Endothelial cell (in vitro differentiated cells): ENCODE measurements around the gene GALNT18. TPM values are rescaled to one million over a fixed set of nuclear protein-coding genes. Genes with fewer than 3 reads are reported as not detected.

ENCODE experiments used
- DNase-seq: peaks from one replicate; pipeline ENCODE4 v3.0.0; 2021; ENCODE audit warnings: low spot score
- H3K27ac Mint-ChIP-seq: one replicate; pipeline ENCODE4 v1.8.0; 2021; ENCODE audit warnings: mixed read lengths, inconsistent platforms; ENCODE audit not compliant: unreplicated experiment
- H3K27me3 Mint-ChIP-seq: one replicate; pipeline ENCODE4 v1.8.0; 2021; ENCODE audit warnings: mild to moderate bottlenecking, moderate library complexity, mixed read lengths, inconsistent platforms; ENCODE audit not compliant: unreplicated experiment
- H3K36me3 Mint-ChIP-seq: one replicate; pipeline ENCODE4 v1.8.0; 2021; ENCODE audit warnings: mild to moderate bottlenecking, low read depth, mixed read lengths, inconsistent platforms; ENCODE audit not compliant: unreplicated experiment
- H3K4me1 Mint-ChIP-seq: one replicate; pipeline ENCODE4 v1.8.0; 2021; ENCODE audit warnings: mild to moderate bottlenecking, mixed read lengths, inconsistent platforms; ENCODE audit not compliant: unreplicated experiment
- H3K4me3 Mint-ChIP-seq: one replicate; pipeline ENCODE4 v1.8.0; 2021; ENCODE audit warnings: mild to moderate bottlenecking, mixed read lengths, inconsistent platforms; ENCODE audit not compliant: unreplicated experiment
- H3K9me3 Mint-ChIP-seq: one replicate; pipeline ENCODE4 v1.8.0; 2021; ENCODE audit warnings: mixed read lengths, inconsistent platforms; ENCODE audit not compliant: unreplicated experiment
- CTCF ChIP-seq: fragments of 200-600 bp; sonication (generic); IDR thresholded peaks from one replicate; pipeline ENCODE4 v1.5.0; 2021; ENCODE audit warnings: antibody characterized with exemption; ENCODE audit not compliant: unreplicated experiment
- total RNA-seq: library from RNA; stranded (reverse); fragmentation: NEBNext Ultra II Directional; extraction: Animal tissue kit (Norgen Biotek cat#: 25700); gene quantifications from one replicate; pipeline ENCODE4 v1.2.1, GENCODE V29; 2021; ENCODE audit not compliant: unreplicated experiment

GALNT18 gene
- total RNA-seq, 1 donor from 2014 or later = 87.6 TPM

- H3K27ac Mint-ChIP-seq = no peak overlapping the region
- H3K27me3 Mint-ChIP-seq = peaks cover 5% of the 10 kb centered on the region
- no peak overlapping the region for H3K4me3 Mint-ChIP-seq
- DNase-seq = no peak
- no peaks in the 10 kb centered on the region for H3K9me3 Mint-ChIP-seq
- peaks cover 1% of the 10 kb centered on the region for H3K4me1 Mint-ChIP-seq
- peaks cover 42% of the 10 kb centered on the region for H3K36me3 Mint-ChIP-seq
- no peak for TF ChIP-seq CTCF
Measured at GRCh38 chr11:11345099-11345498, 276.7 kb downstream of the GALNT18 start.

GRCh38 chr11:11344045-11344444 is 277.8 kb downstream of the GALNT18 start:
- H3K27ac Mint-ChIP-seq = no peak overlapping the region
- H3K9me3 Mint-ChIP-seq = no peaks in the 10 kb centered on the region
- H3K36me3 Mint-ChIP-seq = peaks cover 44% of the 10 kb centered on the region
- no peaks in the 10 kb centered on the region for H3K4me1 Mint-ChIP-seq
- no peak overlapping the region for H3K4me3 Mint-ChIP-seq
- no peak for DNase-seq
- peaks cover 5% of the 10 kb centered on the region for H3K27me3 Mint-ChIP-seq
- TF ChIP-seq CTCF = no peak

- Mint-ChIP-seq H3K36me3 (peaks cover 53% of the 10 kb centered on the region), H3K4me1 (peaks cover 16% of the 10 kb centered on the region), H3K27ac (no peak overlapping the region), H3K4me3 (peak overlapping the region; percentile 21), H3K9me3 (no peaks in the 10 kb centered on the region), H3K27me3 (peaks cover 3% of the 10 kb centered on the region)
- DNase-seq = no peak
- no peak for TF ChIP-seq CTCF
Measured at GRCh38 chr11:11338304-11338703, 283.5 kb downstream of the GALNT18 start.

- no peak overlapping the region for H3K4me3 Mint-ChIP-seq
- H3K27ac Mint-ChIP-seq = no peak overlapping the region
Measured at GRCh38 chr11:11336664-11337063, 285.1 kb downstream of the GALNT18 start.

GRCh38 chr11:11335043-11335442 is 286.8 kb downstream of the GALNT18 start:
- peaks cover 16% of the 10 kb centered on the region for H3K4me1 Mint-ChIP-seq
- no peak overlapping the region for H3K27ac Mint-ChIP-seq
- H3K4me3 Mint-ChIP-seq = no peak overlapping the region
- H3K9me3 Mint-ChIP-seq = no peaks in the 10 kb centered on the region
- no peak for TF ChIP-seq CTCF
- peaks cover 59% of the 10 kb centered on the region for H3K36me3 Mint-ChIP-seq
- no peak for DNase-seq
- H3K27me3 Mint-ChIP-seq = peaks cover 4% of the 10 kb centered on the region

More at GRCh38 chr11:11336664-11337063, 285.1 kb downstream of the GALNT18 start:
- DNase-seq = no peak
- Mint-ChIP-seq H3K27me3 (peaks cover 4% of the 10 kb centered on the region), H3K9me3 (no peaks in the 10 kb centered on the region), H3K36me3 (peaks cover 59% of the 10 kb centered on the region), H3K4me1 (peaks cover 16% of the 10 kb centered on the region)
- no peak for TF ChIP-seq CTCF
